Measurements from ENCODE around the gene LLGL2. TPM values are rescaled to one million over a fixed set of nuclear protein-coding genes. Genes with fewer than 3 reads are reported as not detected.

Gene LLGL2
- polyA plus RNA-seq, 6 donors from 2014 or later = 6.1 to 14.4 (median 10.4) TPM

GRCh38 chr17:75506134-75506533 lies 19.4 kb upstream of the LLGL2 start:
- no peaks in the 10 kb centered on the region for H3K9me3 Mint-ChIP-seq
- ATAC-seq (ENCODE audit: low read depth in 2 of 2) = no peak
- no peaks in the 10 kb centered on the region for H3K36me3 Mint-ChIP-seq
- H3K27ac Mint-ChIP-seq = no peak overlapping the region
- no peak for DNase-seq
- no peaks in the 10 kb centered on the region for H3K4me1 Mint-ChIP-seq
- H3K27me3 Mint-ChIP-seq = no peaks in the 10 kb centered on the region
- no peak overlapping the region for H3K4me3 Mint-ChIP-seq

- H3K4me3 Mint-ChIP-seq = no peak overlapping the region
- no peaks in the 10 kb centered on the region for H3K36me3 Mint-ChIP-seq
- no peaks in the 10 kb centered on the region for H3K9me3 Mint-ChIP-seq
- no peak overlapping the region for H3K27ac Mint-ChIP-seq
- DNase-seq (no peak), ATAC-seq (ENCODE audit: low read depth in 2 of 2) (no peak)
- no peaks in the 10 kb centered on the region for H3K4me1 Mint-ChIP-seq
- no peaks in the 10 kb centered on the region for H3K27me3 Mint-ChIP-seq
Measured at GRCh38 chr17:75506888-75507287, 18.6 kb upstream of the LLGL2 start.

- no peak overlapping the region for H3K4me3 Mint-ChIP-seq
- no peaks in the 10 kb centered on the region for H3K9me3 Mint-ChIP-seq
- H3K4me1 Mint-ChIP-seq = no peaks in the 10 kb centered on the region
- DNase-seq (no peak), ATAC-seq (ENCODE audit: low read depth in 2 of 2) (no peak)
- no peaks in the 10 kb centered on the region for H3K27me3 Mint-ChIP-seq
- H3K36me3 Mint-ChIP-seq = no peaks in the 10 kb centered on the region
- no peak overlapping the region for H3K27ac Mint-ChIP-seq
Measured at GRCh38 chr17:75507733-75508719, 17.5 kb upstream of the LLGL2 start.

GRCh38 chr17:75508931-75509361 lies 16.6 kb upstream of the LLGL2 start:
- H3K27me3 Mint-ChIP-seq = no peaks in the 10 kb centered on the region
- H3K9me3 Mint-ChIP-seq = no peaks in the 10 kb centered on the region
- DNase-seq = no peak
- H3K4me3 Mint-ChIP-seq = no peak overlapping the region
- no peaks in the 10 kb centered on the region for H3K36me3 Mint-ChIP-seq
- H3K4me1 Mint-ChIP-seq = no peaks in the 10 kb centered on the region
- no peak for ATAC-seq (ENCODE audit: low read depth in 2 of 2)
- no peak overlapping the region for H3K27ac Mint-ChIP-seq

- no peak for ATAC-seq (ENCODE audit: low read depth in 2 of 2)
- no peak overlapping the region for H3K4me3 Mint-ChIP-seq
- H3K27ac Mint-ChIP-seq = no peak overlapping the region
Measured at GRCh38 chr17:75509528-75510258, 15.8 kb upstream of the LLGL2 start.

GRCh38 chr17:75511270-75511609 lies 14.3 kb upstream of the LLGL2 start:
- ATAC-seq (ENCODE audit: low read depth in 2 of 2) (no peak), DNase-seq (no peak)
- no peaks in the 10 kb centered on the region for H3K27me3 Mint-ChIP-seq
- H3K36me3 Mint-ChIP-seq = no peaks in the 10 kb centered on the region
- H3K4me1 Mint-ChIP-seq = no peaks in the 10 kb centered on the region
- H3K9me3 Mint-ChIP-seq = no peaks in the 10 kb centered on the region
- H3K27ac Mint-ChIP-seq = no peak overlapping the region
- H3K4me3 Mint-ChIP-seq = no peak overlapping the region

More at GRCh38 chr17:75509528-75510258, 15.8 kb upstream of the LLGL2 start:
- Mint-ChIP-seq H3K27me3 (no peaks in the 10 kb centered on the region), H3K4me1 (no peaks in the 10 kb centered on the region), H3K9me3 (no peaks in the 10 kb centered on the region), H3K36me3 (no peaks in the 10 kb centered on the region)
- DNase-seq = no peak

- Mint-ChIP-seq H3K9me3 (no peaks in the 10 kb centered on the region), H3K27me3 (no peaks in the 10 kb centered on the region), H3K36me3 (no peaks in the 10 kb centered on the region), H3K27ac (no peak overlapping the region), H3K4me3 (peak overlapping the region in 2 of 8 donors; percentile 29 to 73), H3K4me1 (peaks cover 0 to 2% (median under 1%) of the 10 kb centered on the region in 3 donors)
- DNase-seq (no peak), ATAC-seq (ENCODE audit: low read depth in 2 of 2) (no peak)
Measured at GRCh38 chr17:75511610-75512575, 13.6 kb upstream of the LLGL2 start.

- ATAC-seq (ENCODE audit: low read depth in 2 of 2) (no peak), DNase-seq (no peak)
- Mint-ChIP-seq H3K27me3 (no peaks in the 10 kb centered on the region), H3K4me1 (peaks cover 8 to 13% (median 12%) of the 10 kb centered on the region in 3 donors), H3K36me3 (no peaks in the 10 kb centered on the region), H3K27ac (no peak overlapping the region), H3K9me3 (no peaks in the 10 kb centered on the region), H3K4me3 (peak overlapping the region in 5 of 8 donors; percentile 24 to 80 (median 41))
Measured at GRCh38 chr17:75512926-75513640, 12.4 kb upstream of the LLGL2 start.

GRCh38 chr17:75513641-75514000 lies 11.9 kb upstream of the LLGL2 start:
- H3K4me1 Mint-ChIP-seq = peaks cover 14 to 19% (median 18%) of the 10 kb centered on the region in 3 donors
- no peaks in the 10 kb centered on the region for H3K27me3 Mint-ChIP-seq
- ATAC-seq (ENCODE audit: low read depth in 2 of 2) = no peak
- H3K4me3 Mint-ChIP-seq = peak overlapping the region in 6 of 8 donors; percentile 24 to 81 (median 57)
- no peaks in the 10 kb centered on the region for H3K9me3 Mint-ChIP-seq
- H3K27ac Mint-ChIP-seq = no peak overlapping the region
- H3K36me3 Mint-ChIP-seq = no peaks in the 10 kb centered on the region
- no peak for DNase-seq

- Mint-ChIP-seq H3K36me3 (no peaks in the 10 kb centered on the region), H3K4me1 (peaks cover 15 to 21% (median 20%) of the 10 kb centered on the region in 3 donors), H3K4me3 (peak overlapping the region; percentile 52 to 81 (median 64)), H3K27ac (no peak overlapping the region), H3K27me3 (no peaks in the 10 kb centered on the region), H3K9me3 (no peaks in the 10 kb centered on the region)
- no peak for DNase-seq
- ATAC-seq (ENCODE audit: low read depth in 2 of 2) = no peak
Measured at GRCh38 chr17:75514299-75514918, 11.1 kb upstream of the LLGL2 start.

- H3K27ac Mint-ChIP-seq = no peak overlapping the region
- H3K36me3 Mint-ChIP-seq = no peaks in the 10 kb centered on the region
- H3K4me3 Mint-ChIP-seq = peak overlapping the region; percentile 52 to 90 (median 64)
- no peaks in the 10 kb centered on the region for H3K9me3 Mint-ChIP-seq
- peaks cover 15 to 21% (median 21%) of the 10 kb centered on the region in 3 donors for H3K4me1 Mint-ChIP-seq
- ATAC-seq (ENCODE audit: low read depth in 2 of 2) (no peak), DNase-seq (no peak)
- H3K27me3 Mint-ChIP-seq = no peaks in the 10 kb centered on the region
Measured at GRCh38 chr17:75514919-75515495, 10.5 kb upstream of the LLGL2 start.

All from naive B cell (primary cell).